Smooth muscle cell (in vitro differentiated cells): ENCODE results near the gene CNN3. TPM values are rescaled to one million over a fixed set of nuclear protein-coding genes. Genes with fewer than 3 reads are reported as not detected.
A peak's percentile ranks its signal among the peaks of the same experiment; 100 is the strongest.

Source experiments
- DNase-seq: peaks from one replicate; lab custom pipeline; 2025; ENCODE audit not compliant: unreplicated experiment; lab: John Stamatoyannopoulos, UW
- H2AFZ ChIP-seq: fragments of 200-600 bp; sonication (generic); 2 replicates; pipeline ENCODE4 v1.6.0; 2016; ENCODE audit warnings: antibody characterized with exemption, low read depth, mild to moderate bottlenecking
- H3F3A ChIP-seq: fragments of 200-600 bp; sonication (generic); 2 replicates; pipeline ENCODE4 v1.6.0; 2017; ENCODE audit warnings: antibody characterized with exemption, low read depth
- H3K27ac ChIP-seq: fragments of 200-600 bp; sonication (generic); 2 replicates; pipeline ENCODE4 v1.5.1; 2016; ENCODE audit warnings: low read depth, mild to moderate bottlenecking
- H3K27me3 ChIP-seq: fragments of 200-600 bp; sonication (generic); 2 replicates; pipeline ENCODE4 v1.6.1; 2016; ENCODE audit warnings: low read depth, mild to moderate bottlenecking
- H3K36me3 ChIP-seq: fragments of 200-600 bp; sonication (generic); 2 replicates; pipeline ENCODE4 v1.5.1; 2016; ENCODE audit warnings: low read depth
- H3K4me1 ChIP-seq: fragments of 200-600 bp; sonication (generic); 2 replicates; pipeline ENCODE4 v1.5.1; 2016; ENCODE audit warnings: low read depth
- H3K4me2 ChIP-seq: fragments of 200-600 bp; sonication (generic); 2 replicates; pipeline ENCODE4 v1.6.0; 2016; ENCODE audit warnings: mild to moderate bottlenecking
- H3K4me3 ChIP-seq: fragments of 200-600 bp; sonication (generic); 2 replicates; pipeline ENCODE4 v1.5.1; 2016; ENCODE audit warnings: mild to moderate bottlenecking
- H3K79me2 ChIP-seq: fragments of 200-600 bp; sonication (generic); 2 replicates; pipeline ENCODE4 v1.6.0; 2016; ENCODE audit warnings: low read depth, mild to moderate bottlenecking
- H3K9ac ChIP-seq: fragments of 200-600 bp; sonication (generic); 2 replicates; pipeline ENCODE4 v1.6.0; 2016; ENCODE audit warnings: low read depth
- H3K9me3 ChIP-seq: fragments of 200-600 bp; sonication (generic); replicated peaks from 2 replicates; pipeline ENCODE4 v1.5.1; 2016; ENCODE audit warnings: low read depth
- H4K20me1 ChIP-seq: fragments of 200-600 bp; sonication (generic); 2 replicates; pipeline ENCODE4 v1.6.0; 2016; ENCODE audit warnings: low read depth
- CTCF ChIP-seq: fragments of 200-600 bp; sonication (generic); IDR thresholded peaks from 2 replicates; pipeline ENCODE4 v1.5.1; 2017; ENCODE audit warnings: borderline replicate concordance, mild to moderate bottlenecking, antibody characterized with exemption; ENCODE audit not compliant: insufficient read depth, poor library complexity, severe bottlenecking
- WGBS: methylation state at CpG from one replicate; pipeline ENCODE4 v1.1.7; 2016; ENCODE audit warnings: low lambda C conversion rate; 5-methylcytosine and 5-hydroxymethylcytosine counted together
- polyA plus RNA-seq: library from polyadenylated mRNA; unstranded; fragments of >200 nt; fragmentation: Nextera tagmentation; extraction: Ambion mirVana; gene quantifications from 2 replicates; pipeline ENCODE4 v1.2.1, GENCODE V29; 2016
- total RNA-seq: library from RNA; depleted of rRNA; stranded (reverse); fragments of >200 nt; gene quantifications from 2 replicates; pipeline ENCODE4 v1.2.3, GENCODE V29; 2014

Gene CNN3
- total and polyA plus RNA-seq, 2 experiments from 2014 or later: 467 to 633 TPM

- WGBS: 60% methylated on average over 2 of the region's 2 CpGs
- no peak overlapping the region for H3K4me3 ChIP-seq
- no peak overlapping the region for H2AFZ ChIP-seq
- H3F3A ChIP-seq: peaks cover 23% of the 10 kb centered on the region
- H3K4me2 ChIP-seq: no peak overlapping the region
- DNase-seq: no peak
- no peak overlapping the region for H3K9ac ChIP-seq
- H3K27me3 ChIP-seq: no peaks in the 10 kb centered on the region
- peak overlapping the region; percentile 35 for H3K27ac ChIP-seq
- H3K9me3 ChIP-seq: no peaks in the 10 kb centered on the region
- no peaks in the 10 kb centered on the region for H4K20me1 ChIP-seq
- peaks cover 19% of the 10 kb centered on the region for H3K4me1 ChIP-seq
- H3K79me2 ChIP-seq: no peaks in the 10 kb centered on the region
- no peaks in the 10 kb centered on the region for H3K36me3 ChIP-seq
- no peak for TF ChIP-seq CTCF
These were observed 24.1 kb upstream of the CNN3 start for GRCh38 chr1:94951046-94951445.

- no peak for DNase-seq
These were observed 23.1 kb upstream of the CNN3 start for GRCh38 chr1:94949681-94950661.

GRCh38 chr1:94947437-94947836 is 20.5 kb upstream of the CNN3 start:
- no peak for TF ChIP-seq CTCF
- Histone ChIP-seq H3K9ac (no peak overlapping the region), H3K27ac (peak overlapping the region; percentile 59), H2AFZ (no peak overlapping the region), H3F3A (peaks cover 10% of the 10 kb centered on the region), H3K4me2 (peak overlapping the region; percentile 38), H3K4me1 (peaks cover 6% of the 10 kb centered on the region), H3K9me3 (no peaks in the 10 kb centered on the region), H4K20me1 (no peaks in the 10 kb centered on the region), H3K27me3 (no peaks in the 10 kb centered on the region), H3K79me2 (no peaks in the 10 kb centered on the region), H3K4me3 (no peak overlapping the region), H3K36me3 (no peaks in the 10 kb centered on the region)
- WGBS: 10% methylated on average over 1 of the region's 1 CpG
- no peak for DNase-seq

More at GRCh38 chr1:94949681-94950661, 23.1 kb upstream of the CNN3 start:
- Histone ChIP-seq H3K27me3 (no peaks in the 10 kb centered on the region), H3K9me3 (no peaks in the 10 kb centered on the region), H3K4me3 (no peak overlapping the region), H2AFZ (no peak overlapping the region), H3K36me3 (no peaks in the 10 kb centered on the region), H3K4me1 (peaks cover 14% of the 10 kb centered on the region), H4K20me1 (no peaks in the 10 kb centered on the region), H3K4me2 (peak overlapping the region; percentile 12), H3K79me2 (no peaks in the 10 kb centered on the region), H3K27ac (no peak overlapping the region), H3F3A (peaks cover 20% of the 10 kb centered on the region), H3K9ac (no peak overlapping the region)
- no peak for TF ChIP-seq CTCF
- WGBS: 52% methylated on average over 4 of the region's 4 CpGs
